ENCODE measurements around the gene PID1. TPM values are rescaled to one million over a fixed set of nuclear protein-coding genes. Genes with fewer than 3 reads are reported as not detected.

The PID1 gene
- total RNA-seq, 1 donor from 2014 or later: 0.34 TPM

DNA sequence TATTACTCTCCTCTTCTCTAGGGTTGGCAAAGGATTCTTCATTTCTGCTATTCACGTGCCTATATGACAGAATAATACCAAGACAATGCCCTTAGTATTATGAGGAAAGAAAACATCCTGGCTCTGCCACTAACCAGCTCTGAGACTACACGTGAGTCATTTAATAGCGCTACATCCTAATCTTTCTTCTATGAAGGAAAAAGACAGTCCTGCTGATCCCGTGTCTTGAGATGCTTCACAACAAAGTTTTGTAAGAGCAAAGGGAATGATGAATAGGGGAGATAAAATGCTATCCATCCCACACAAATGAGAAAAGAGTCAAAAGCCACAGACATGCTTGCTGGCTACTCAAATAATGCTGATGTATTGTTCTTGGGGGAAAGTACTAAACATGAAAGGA is 152.8 kb downstream of the PID1 start:
- H3K36me3 Mint-ChIP-seq (ENCODE audit: insufficient read depth): no peaks in the 10 kb centered on the region
- no peak overlapping the region for H3K27ac Mint-ChIP-seq
- no peak for DNase-seq (ENCODE audit: low spot score, unreplicated experiment)
- TF ChIP-seq, protein P1, sequence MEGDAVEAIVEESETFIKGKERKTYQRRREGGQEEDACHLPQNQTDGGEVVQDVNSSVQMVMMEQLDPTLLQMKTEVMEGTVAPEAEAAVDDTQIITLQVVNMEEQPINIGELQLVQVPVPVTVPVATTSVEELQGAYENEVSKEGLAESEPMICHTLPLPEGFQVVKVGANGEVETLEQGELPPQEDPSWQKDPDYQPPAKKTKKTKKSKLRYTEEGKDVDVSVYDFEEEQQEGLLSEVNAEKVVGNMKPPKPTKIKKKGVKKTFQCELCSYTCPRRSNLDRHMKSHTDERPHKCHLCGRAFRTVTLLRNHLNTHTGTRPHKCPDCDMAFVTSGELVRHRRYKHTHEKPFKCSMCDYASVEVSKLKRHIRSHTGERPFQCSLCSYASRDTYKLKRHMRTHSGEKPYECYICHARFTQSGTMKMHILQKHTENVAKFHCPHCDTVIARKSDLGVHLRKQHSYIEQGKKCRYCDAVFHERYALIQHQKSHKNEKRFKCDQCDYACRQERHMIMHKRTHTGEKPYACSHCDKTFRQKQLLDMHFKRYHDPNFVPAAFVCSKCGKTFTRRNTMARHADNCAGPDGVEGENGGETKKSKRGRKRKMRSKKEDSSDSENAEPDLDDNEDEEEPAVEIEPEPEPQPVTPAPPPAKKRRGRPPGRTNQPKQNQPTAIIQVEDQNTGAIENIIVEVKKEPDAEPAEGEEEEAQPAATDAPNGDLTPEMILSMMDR (IDR thresholded peaks at IDR 0.05; ENCODE audit: unreplicated experiment): no peak
- H3K27me3 Mint-ChIP-seq: no peaks in the 10 kb centered on the region
- H3K9me3 Mint-ChIP-seq (ENCODE audit: low read depth): no peaks in the 10 kb centered on the region
- no peak overlapping the region for H3K4me3 Mint-ChIP-seq (ENCODE audit: low read depth)
- no peaks in the 10 kb centered on the region for H3K4me1 Mint-ChIP-seq (ENCODE audit: low read depth)

DNA sequence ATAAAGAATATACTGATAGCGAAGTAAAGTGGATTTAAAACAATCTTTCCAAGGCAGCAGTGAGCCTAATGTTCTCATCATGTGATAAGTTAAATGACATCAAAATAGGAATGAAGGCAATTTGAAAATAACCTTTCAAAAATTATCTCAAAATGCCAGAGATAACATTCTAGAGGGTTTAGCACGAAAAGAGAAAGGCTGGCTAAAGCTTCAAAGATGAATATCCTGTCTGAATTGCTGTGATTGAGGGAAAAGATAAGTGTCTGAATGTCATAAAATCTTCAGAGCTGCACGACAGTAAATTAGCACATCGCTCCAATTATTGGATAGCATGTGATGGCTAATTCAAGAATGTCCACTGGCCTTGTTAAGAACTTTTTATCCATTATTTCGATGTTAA is 159.3 kb downstream of the PID1 start:
- no peak overlapping the region for H3K27ac Mint-ChIP-seq
- H3K27me3 Mint-ChIP-seq: peaks cover 4% of the 10 kb centered on the region
- no peaks in the 10 kb centered on the region for H3K9me3 Mint-ChIP-seq (ENCODE audit: low read depth)
- no peaks in the 10 kb centered on the region for H3K4me1 Mint-ChIP-seq (ENCODE audit: low read depth)
- TF ChIP-seq, protein P1 (IDR thresholded peaks at IDR 0.05; ENCODE audit: unreplicated experiment): no peak
- H3K36me3 Mint-ChIP-seq (ENCODE audit: insufficient read depth): no peaks in the 10 kb centered on the region
- no peak for DNase-seq (ENCODE audit: low spot score, unreplicated experiment)
- no peak overlapping the region for H3K4me3 Mint-ChIP-seq (ENCODE audit: low read depth)

- DNase-seq (ENCODE audit: low spot score, unreplicated experiment): no peak
- TF ChIP-seq, protein P1 (IDR thresholded peaks at IDR 0.05; ENCODE audit: unreplicated experiment): no peak
- no peaks in the 10 kb centered on the region for H3K9me3 Mint-ChIP-seq (ENCODE audit: low read depth)
- no peak overlapping the region for H3K27ac Mint-ChIP-seq
- H3K4me1 Mint-ChIP-seq (ENCODE audit: low read depth): no peaks in the 10 kb centered on the region
- peaks cover 4% of the 10 kb centered on the region for H3K27me3 Mint-ChIP-seq
- H3K4me3 Mint-ChIP-seq (ENCODE audit: low read depth): no peak overlapping the region
- no peaks in the 10 kb centered on the region for H3K36me3 Mint-ChIP-seq (ENCODE audit: insufficient read depth)
These were observed 161.9 kb downstream of the PID1 start for GRCh38 chr2:229109195-229109594.

DNA sequence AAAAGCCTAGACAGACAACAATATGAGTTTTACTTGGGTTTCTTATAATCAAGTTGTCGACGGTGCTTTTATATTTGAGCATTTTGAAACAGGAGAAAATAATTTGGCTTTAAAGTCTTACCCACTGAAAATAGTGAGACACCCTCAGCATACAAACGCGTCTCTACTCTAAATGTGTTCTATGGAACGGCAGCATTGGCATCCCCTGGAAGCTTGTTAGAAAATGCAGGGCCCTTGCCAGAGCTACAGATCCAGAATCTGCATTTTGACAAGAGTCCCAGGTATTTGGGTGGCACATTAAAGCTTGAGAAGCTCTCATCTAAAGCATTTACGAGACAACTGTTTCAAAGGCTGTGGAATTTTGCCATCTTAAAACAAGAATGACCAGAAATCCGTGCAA is 163.5 kb downstream of the PID1 start:
- peaks cover 4% of the 10 kb centered on the region for H3K27me3 Mint-ChIP-seq
- no peak overlapping the region for H3K4me3 Mint-ChIP-seq (ENCODE audit: low read depth)
- TF ChIP-seq, protein P1 (IDR thresholded peaks at IDR 0.05; ENCODE audit: unreplicated experiment): no peak

DNA sequence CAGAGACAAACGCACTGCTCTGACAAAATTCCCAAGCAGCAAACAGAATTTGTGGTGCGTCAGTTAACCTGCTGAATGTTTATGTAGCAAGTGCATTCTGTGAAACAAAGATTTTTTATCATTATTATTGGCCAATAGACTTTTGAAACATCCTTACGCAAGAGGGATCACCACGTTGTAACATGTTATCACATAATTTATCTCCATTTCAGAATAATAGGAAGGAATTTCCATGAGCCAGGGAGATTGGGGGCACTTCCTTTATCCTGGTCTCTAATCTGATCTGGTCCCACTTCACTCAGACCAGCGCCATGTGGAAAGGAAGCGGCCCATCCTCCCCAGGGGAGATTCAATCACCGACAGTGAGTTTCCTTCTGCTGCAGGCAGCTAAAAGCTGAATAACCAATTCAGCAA is 166.1 kb downstream of the PID1 start:
- no peak overlapping the region for H3K4me3 Mint-ChIP-seq (ENCODE audit: low read depth)
- no peaks in the 10 kb centered on the region for H3K4me1 Mint-ChIP-seq (ENCODE audit: low read depth)
- H3K27me3 Mint-ChIP-seq: peaks cover 4% of the 10 kb centered on the region
- no peaks in the 10 kb centered on the region for H3K9me3 Mint-ChIP-seq (ENCODE audit: low read depth)
- no peaks in the 10 kb centered on the region for H3K36me3 Mint-ChIP-seq (ENCODE audit: insufficient read depth)
- TF ChIP-seq, protein P1 (IDR thresholded peaks at IDR 0.05; ENCODE audit: unreplicated experiment): no peak
- DNase-seq (ENCODE audit: low spot score, unreplicated experiment): no peak
- H3K27ac Mint-ChIP-seq: no peak overlapping the region

More for the DNA sequence above, 163.5 kb downstream of the PID1 start:
- Mint-ChIP-seq H3K27ac (no peak overlapping the region), H3K9me3 (ENCODE audit: low read depth) (no peaks in the 10 kb centered on the region), H3K36me3 (ENCODE audit: insufficient read depth) (no peaks in the 10 kb centered on the region), H3K4me1 (ENCODE audit: low read depth) (no peaks in the 10 kb centered on the region)
- DNase-seq (ENCODE audit: low spot score, unreplicated experiment): no peak

Measured in progenitor cell of endocrine pancreas (in vitro differentiated cells).